Lower leg skin (tissue), 4 donors: ENCODE results near the gene FAM78A. TPM values are rescaled to one million over a fixed set of nuclear protein-coding genes. Genes with fewer than 3 reads are reported as not detected.
"Not testable (repeated sequence)": the region's sequence is repeated elsewhere in the genome, so short reads cannot be mapped to it uniquely, and the experiment has no call there.

Experiments used
- DNase-seq, 2 donors: peaks; one replicate each; pipeline ENCODE4 v3.0.0-alpha.2; 2019; ENCODE audit warnings: low spot score in 2 of 2
- H3K4me3 ChIP-seq: fragments of 200-600 bp; sonication (generic); 2 replicates; pipeline ENCODE4 v1.5.1; 2017; ENCODE audit warnings: mild to moderate bottlenecking, low read depth; ENCODE audit not compliant: poor library complexity, severe bottlenecking
- POLR2A ChIP-seq, 2 donors: fragments of 450-650 bp; IDR thresholded peaks; one replicate each; pipeline ENCODE4 v1.6.1; 2016 to 2017; ENCODE audit warnings: antibody characterized with exemption in 2 of 2, mild to moderate bottlenecking in 1 of 2, moderate library complexity in 1 of 2
- WGBS, 2 donors: methylation state at CpG; one replicate each; pipeline ENCODE4 v1.1.5; 2018; 5-methylcytosine and 5-hydroxymethylcytosine counted together
- intact Hi-C: fragments of 100-400 bp; cut with DNase I; formaldehyde crosslinking; loops from one replicate; pipeline ENCODE4 v1.15.0; 2023; ENCODE audit warnings: low total_unique reads
- total RNA-seq, 4 donors: library from RNA; depleted of rRNA; stranded (reverse); fragments of >200 nt; gene quantifications; one replicate each; pipeline ENCODE4 v1.1.0, GENCODE V29; 2016
- TF ChIP-seq, protein P1 (sequence below), 3 donors: fragments of 450-650 bp; IDR thresholded peaks; one replicate each; pipeline ENCODE4 v1.5.1; 2016; ENCODE audit warnings: antibody characterized with exemption in 3 of 3, mild to moderate bottlenecking in 3 of 3, moderate library complexity in 2 of 3

The FAM78A gene
- total RNA-seq, 4 donors from 2014 or later = 0.55 to 1.7 (median 1.2) TPM

DNA sequence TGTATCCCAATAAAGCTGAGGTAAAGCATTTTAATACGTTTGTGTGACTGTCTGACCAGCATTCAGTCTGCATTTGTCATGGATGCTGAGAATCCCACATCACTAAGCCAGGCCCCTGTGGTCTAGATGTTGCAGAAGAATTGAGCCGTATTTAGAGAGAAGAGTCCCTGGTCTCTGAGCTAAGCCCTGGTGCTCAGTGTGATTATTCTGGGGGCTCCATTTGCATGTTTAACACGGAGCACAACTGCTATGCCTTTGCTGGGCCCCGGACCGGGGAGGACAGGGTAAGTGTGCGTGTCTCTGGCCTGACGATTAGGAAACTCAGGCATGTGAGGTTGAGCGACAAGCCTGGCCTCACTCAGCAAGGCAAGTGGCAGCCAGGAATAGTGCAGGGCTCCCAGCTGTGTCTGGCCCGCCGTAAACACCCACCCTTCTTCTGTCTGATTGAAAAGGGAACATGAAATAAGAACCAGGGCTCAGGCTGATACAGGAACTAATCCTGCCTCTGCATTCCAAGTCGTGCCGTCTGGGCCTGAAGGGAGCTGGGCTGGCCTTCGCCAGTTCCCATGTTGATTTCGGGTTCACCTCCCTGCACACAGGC is 22.3 kb downstream of the FAM78A start:
- 53 to 56% methylated on average over 14 of the region's 14 CpGs for WGBS, 2 donors
- no peak overlapping the region for H3K4me3 ChIP-seq
- peak in 1 of 2 donors; percentile 57 for DNase-seq
- no peak for TF ChIP-seq POLR2A (IDR thresholded peaks at IDR 0.05)
- TF ChIP-seq, protein P1, sequence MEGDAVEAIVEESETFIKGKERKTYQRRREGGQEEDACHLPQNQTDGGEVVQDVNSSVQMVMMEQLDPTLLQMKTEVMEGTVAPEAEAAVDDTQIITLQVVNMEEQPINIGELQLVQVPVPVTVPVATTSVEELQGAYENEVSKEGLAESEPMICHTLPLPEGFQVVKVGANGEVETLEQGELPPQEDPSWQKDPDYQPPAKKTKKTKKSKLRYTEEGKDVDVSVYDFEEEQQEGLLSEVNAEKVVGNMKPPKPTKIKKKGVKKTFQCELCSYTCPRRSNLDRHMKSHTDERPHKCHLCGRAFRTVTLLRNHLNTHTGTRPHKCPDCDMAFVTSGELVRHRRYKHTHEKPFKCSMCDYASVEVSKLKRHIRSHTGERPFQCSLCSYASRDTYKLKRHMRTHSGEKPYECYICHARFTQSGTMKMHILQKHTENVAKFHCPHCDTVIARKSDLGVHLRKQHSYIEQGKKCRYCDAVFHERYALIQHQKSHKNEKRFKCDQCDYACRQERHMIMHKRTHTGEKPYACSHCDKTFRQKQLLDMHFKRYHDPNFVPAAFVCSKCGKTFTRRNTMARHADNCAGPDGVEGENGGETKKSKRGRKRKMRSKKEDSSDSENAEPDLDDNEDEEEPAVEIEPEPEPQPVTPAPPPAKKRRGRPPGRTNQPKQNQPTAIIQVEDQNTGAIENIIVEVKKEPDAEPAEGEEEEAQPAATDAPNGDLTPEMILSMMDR (IDR thresholded peaks at IDR 0.05) = no peak
- intact Hi-C loops = no loop called here

DNA sequence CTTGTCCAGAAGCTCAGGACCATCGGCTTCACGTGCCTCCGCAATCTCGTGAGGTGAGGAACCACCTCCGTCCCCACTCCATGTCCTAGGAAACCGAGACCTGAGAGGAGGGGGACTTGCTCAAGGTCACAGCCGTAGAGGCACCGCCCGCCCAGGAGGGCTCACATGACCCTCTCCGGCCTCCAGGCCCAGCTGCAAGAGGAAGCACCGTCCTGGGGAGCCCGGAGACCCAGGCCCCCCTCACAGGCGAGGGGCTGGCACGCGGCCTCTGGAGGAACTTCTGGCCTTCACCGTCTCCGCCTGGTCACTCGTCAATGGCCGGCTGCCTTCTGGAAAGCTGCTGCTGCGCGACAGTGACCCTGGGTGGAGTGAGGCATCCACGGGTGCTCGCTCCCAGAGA is 24.2 kb downstream of the FAM78A start:
- H3K4me3 ChIP-seq = no peak overlapping the region
- 77 to 94% methylated on average over 21 to 23 of the region's 23 CpGs for WGBS, 2 donors
- intact Hi-C loops = no loop called here
- DNase-seq = no peak
- TF ChIP-seq POLR2A (IDR thresholded peaks at IDR 0.05) = no peak
- TF ChIP-seq, protein P1 (IDR thresholded peaks at IDR 0.05) = no peak

DNA sequence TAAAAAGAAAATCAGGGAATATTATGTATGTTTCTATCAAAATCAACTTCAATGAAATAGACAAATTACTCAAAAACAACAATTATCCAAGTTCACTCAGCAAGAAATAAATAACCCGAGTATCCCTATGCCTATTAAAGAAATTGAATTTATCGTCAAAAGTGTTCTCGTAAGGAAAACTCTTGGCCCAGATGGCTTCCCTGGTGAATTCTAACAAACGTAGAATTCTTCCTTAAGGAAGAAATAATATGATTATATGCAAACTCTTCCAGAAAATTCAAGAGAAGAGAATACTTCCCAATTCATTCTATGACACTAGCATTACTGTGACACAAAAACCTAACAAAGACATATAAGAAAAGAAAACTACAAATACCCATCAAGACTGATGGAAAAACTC is 29.7 kb downstream of the FAM78A start:
- TF ChIP-seq, protein P1 (IDR thresholded peaks at IDR 0.05) = no peak
- no peak for TF ChIP-seq POLR2A (IDR thresholded peaks at IDR 0.05)
- 87 to 88% methylated on average over 4 of the region's 4 CpGs for WGBS, 2 donors
- intact Hi-C loops = no loop called here
- no peak overlapping the region for H3K4me3 ChIP-seq
- DNase-seq = no peak

DNA sequence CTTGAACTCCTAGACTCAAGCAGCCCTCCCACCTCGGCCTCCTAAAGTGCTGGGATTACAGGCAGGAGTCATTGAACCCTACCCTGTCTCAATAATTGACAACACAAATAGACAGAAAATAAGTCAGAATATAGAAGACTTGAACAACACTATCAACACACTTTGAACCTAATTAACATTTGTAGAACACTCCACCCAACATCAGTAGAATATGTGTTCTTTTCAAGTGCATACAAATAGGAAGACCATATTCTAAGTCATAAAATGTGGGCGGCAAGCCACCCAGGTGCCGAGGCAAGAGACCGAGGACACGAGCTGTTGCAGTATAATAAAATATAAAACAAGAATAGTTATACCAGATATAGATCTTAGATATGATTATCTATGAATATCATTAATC is 32.0 kb downstream of the FAM78A start:
- DNase-seq, intact Hi-C loops, H3K4me3 ChIP-seq: not testable (repeated sequence)
- WGBS, 2 donors = 87 to 92% methylated on average over 5 of the region's 5 CpGs

DNA sequence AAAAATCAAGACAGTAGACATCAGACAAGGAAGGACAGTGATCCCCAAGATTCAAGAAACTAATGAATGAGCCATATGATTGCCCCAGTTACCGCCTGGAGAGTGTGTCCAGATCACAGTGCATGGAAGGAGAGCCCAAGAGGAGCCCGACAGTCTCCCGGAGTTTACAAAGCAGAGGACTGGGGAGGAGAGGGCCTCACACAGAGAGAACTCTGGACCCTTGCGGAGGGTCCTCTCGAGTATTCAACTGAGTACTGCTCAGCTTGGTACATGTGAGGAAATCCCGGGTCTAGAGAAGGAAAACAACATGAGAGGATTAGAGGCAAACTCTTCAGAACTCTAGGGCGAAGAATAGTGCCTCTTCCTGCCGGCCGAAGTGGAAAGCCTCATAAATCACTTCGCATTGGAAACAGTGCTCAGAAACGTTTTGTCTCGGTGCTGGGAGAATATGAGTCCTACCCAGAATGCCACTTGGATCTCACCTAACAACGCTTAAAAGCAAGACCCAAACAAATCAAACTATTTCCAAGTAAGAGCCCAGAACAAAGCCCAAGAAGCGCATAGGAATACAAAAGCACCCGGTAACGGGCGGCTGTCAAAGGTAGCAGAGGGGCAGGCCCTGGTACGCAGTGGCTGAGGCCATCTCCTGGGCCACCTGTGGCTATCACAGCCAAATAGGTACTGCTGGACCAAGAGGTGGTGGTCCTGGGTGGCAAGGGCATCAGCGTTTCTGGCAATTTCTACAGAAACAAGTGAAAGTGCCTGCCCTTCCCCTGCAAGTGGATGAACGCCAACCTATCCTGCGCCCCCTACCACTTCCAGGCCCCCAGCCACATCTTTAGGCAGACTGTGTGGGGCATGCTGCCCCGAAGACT is 36.0 kb downstream of the FAM78A start:
- no peak for DNase-seq
- intact Hi-C loops = no loop called here
- WGBS, 2 donors = 79% methylated on average over 22 of the region's 22 CpGs

More for the DNA sequence above, 36.0 kb downstream of the FAM78A start:
- H3K4me3 ChIP-seq = no peak overlapping the region
- no peak for TF ChIP-seq POLR2A (IDR thresholded peaks at IDR 0.05)
- TF ChIP-seq, protein P1 (IDR thresholded peaks at IDR 0.05) = no peak
